ENCODE results near the gene SYNPR. TPM values are rescaled to one million over a fixed set of nuclear protein-coding genes. Genes with fewer than 3 reads are reported as not detected.

SYNPR gene
- polyA plus RNA-seq, 1 donor from 2014 or later: 2.0 TPM

DNA sequence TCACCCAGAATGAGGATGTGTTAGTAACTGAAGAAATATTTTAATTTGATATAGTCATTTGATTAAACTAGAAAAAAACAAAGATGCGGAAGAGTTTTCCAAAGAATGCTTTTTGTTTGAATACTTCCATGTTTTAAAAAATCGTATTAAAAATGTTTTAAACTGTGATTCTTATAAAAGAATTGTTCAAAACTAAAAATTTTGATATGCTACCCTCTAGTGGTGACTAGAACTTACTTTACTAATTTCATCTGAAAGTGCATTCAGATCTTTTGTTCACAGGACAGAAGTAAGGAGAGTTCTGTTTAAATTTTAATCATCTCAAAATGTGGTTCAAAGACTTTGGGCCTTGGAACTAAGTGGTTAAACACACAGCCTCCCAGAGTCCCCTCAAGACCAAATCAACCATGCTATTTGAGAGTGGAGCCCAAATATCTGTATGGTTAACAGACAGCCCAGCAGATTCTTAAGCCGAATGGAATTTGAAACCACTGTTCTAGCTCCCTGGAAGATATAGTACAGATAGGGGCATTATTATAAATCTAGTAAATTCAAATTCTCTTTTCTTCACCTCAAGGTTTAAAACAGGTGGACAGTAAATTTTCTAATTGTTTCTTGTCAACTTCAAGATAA lies 45.2 kb upstream of the SYNPR start:
- no peak overlapping the region for H3K4me2 ChIP-seq (ENCODE audit: low read length)
- H3K9me3 ChIP-seq (ENCODE audit: low read length): no peaks in the 10 kb centered on the region
- no peak overlapping the region for H3K4me3 ChIP-seq (ENCODE audit: low read length)
- H3K27me3 ChIP-seq (ENCODE audit: insufficient read depth, low read depth, low read length): no peaks in the 10 kb centered on the region
- no peaks in the 10 kb centered on the region for H3K79me2 ChIP-seq (replicated peaks; ENCODE audit: insufficient read depth, low read length)
- no peaks in the 10 kb centered on the region for H4K20me1 ChIP-seq (ENCODE audit: insufficient read depth)
- H3K27ac ChIP-seq (ENCODE audit: low read length): no peak overlapping the region
- no peaks in the 10 kb centered on the region for H3K9me2 ChIP-seq (ENCODE audit: insufficient read depth, low read length)
- TF ChIP-seq, protein P1, sequence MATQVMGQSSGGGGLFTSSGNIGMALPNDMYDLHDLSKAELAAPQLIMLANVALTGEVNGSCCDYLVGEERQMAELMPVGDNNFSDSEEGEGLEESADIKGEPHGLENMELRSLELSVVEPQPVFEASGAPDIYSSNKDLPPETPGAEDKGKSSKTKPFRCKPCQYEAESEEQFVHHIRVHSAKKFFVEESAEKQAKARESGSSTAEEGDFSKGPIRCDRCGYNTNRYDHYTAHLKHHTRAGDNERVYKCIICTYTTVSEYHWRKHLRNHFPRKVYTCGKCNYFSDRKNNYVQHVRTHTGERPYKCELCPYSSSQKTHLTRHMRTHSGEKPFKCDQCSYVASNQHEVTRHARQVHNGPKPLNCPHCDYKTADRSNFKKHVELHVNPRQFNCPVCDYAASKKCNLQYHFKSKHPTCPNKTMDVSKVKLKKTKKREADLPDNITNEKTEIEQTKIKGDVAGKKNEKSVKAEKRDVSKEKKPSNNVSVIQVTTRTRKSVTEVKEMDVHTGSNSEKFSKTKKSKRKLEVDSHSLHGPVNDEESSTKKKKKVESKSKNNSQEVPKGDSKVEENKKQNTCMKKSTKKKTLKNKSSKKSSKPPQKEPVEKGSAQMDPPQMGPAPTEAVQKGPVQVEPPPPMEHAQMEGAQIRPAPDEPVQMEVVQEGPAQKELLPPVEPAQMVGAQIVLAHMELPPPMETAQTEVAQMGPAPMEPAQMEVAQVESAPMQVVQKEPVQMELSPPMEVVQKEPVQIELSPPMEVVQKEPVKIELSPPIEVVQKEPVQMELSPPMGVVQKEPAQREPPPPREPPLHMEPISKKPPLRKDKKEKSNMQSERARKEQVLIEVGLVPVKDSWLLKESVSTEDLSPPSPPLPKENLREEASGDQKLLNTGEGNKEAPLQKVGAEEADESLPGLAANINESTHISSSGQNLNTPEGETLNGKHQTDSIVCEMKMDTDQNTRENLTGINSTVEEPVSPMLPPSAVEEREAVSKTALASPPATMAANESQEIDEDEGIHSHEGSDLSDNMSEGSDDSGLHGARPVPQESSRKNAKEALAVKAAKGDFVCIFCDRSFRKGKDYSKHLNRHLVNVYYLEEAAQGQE (IDR thresholded peaks at IDR 0.05; ENCODE audit: borderline replicate concordance): no peak
- peak; percentile 66 for TF ChIP-seq SMC3 (conservative IDR thresholded peaks at IDR 0.05; ENCODE audit: poor library complexity)
- TF ChIP-seq, protein P2, sequence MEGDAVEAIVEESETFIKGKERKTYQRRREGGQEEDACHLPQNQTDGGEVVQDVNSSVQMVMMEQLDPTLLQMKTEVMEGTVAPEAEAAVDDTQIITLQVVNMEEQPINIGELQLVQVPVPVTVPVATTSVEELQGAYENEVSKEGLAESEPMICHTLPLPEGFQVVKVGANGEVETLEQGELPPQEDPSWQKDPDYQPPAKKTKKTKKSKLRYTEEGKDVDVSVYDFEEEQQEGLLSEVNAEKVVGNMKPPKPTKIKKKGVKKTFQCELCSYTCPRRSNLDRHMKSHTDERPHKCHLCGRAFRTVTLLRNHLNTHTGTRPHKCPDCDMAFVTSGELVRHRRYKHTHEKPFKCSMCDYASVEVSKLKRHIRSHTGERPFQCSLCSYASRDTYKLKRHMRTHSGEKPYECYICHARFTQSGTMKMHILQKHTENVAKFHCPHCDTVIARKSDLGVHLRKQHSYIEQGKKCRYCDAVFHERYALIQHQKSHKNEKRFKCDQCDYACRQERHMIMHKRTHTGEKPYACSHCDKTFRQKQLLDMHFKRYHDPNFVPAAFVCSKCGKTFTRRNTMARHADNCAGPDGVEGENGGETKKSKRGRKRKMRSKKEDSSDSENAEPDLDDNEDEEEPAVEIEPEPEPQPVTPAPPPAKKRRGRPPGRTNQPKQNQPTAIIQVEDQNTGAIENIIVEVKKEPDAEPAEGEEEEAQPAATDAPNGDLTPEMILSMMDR (IDR thresholded peaks at IDR 0.05; ENCODE audit: poor library complexity, severe bottlenecking): peak; percentile 61
- TF ChIP-seq RAD21 (conservative IDR thresholded peaks at IDR 0.05): peak; percentile 59
- H3K36me3 ChIP-seq (ENCODE audit: insufficient read depth, low read length): no peaks in the 10 kb centered on the region
- no peak overlapping the region for H2AFZ ChIP-seq (ENCODE audit: low read depth, low read length)
- no peak overlapping the region for H3K9ac ChIP-seq (ENCODE audit: low read length)
- no peaks in the 10 kb centered on the region for H3F3A ChIP-seq (ENCODE audit: insufficient read depth, low read length, poor library complexity, severe bottlenecking)

DNA sequence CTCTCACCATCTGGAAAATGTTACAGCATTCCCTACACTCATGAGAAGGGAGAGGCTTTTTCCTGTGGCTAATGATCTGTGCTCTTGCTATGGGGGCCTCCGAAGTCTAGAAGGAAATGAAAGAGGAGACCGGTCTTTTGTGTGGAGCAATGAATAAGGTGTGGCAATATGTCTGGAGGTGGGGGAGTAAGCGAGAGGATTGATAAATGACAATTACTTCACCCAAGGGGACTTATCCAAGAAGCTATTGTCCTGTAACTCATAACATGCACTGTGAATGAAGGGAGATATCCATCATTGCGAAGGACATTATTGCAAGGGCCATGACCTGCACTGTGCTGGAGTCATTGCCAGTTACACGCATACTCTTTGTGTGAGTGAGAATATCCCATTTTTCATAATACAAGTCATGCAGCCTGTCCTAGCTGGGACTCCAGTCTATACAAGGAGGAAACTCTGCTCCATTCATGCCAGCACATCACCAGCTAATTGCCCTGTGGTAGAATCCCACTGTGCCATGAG lies 37.7 kb upstream of the SYNPR start:
- no peaks in the 10 kb centered on the region for H4K20me1 ChIP-seq (ENCODE audit: insufficient read depth)
- no peaks in the 10 kb centered on the region for H3F3A ChIP-seq (ENCODE audit: insufficient read depth, low read length, poor library complexity, severe bottlenecking)
- no peak overlapping the region for H3K4me2 ChIP-seq (ENCODE audit: low read length)

More for the DNA sequence above, 37.7 kb upstream of the SYNPR start:
- no peaks in the 10 kb centered on the region for H3K36me3 ChIP-seq (ENCODE audit: insufficient read depth, low read length)
- no peak overlapping the region for H3K9ac ChIP-seq (ENCODE audit: low read length)
- H3K9me2 ChIP-seq (ENCODE audit: insufficient read depth, low read length): no peaks in the 10 kb centered on the region
- no peak overlapping the region for H3K27ac ChIP-seq (ENCODE audit: low read length)
- no peaks in the 10 kb centered on the region for H3K79me2 ChIP-seq (replicated peaks; ENCODE audit: insufficient read depth, low read length)
- H3K27me3 ChIP-seq (ENCODE audit: insufficient read depth, low read depth, low read length): no peaks in the 10 kb centered on the region
- TF ChIP-seq, protein P1 (IDR thresholded peaks at IDR 0.05; ENCODE audit: borderline replicate concordance): no peak
- TF ChIP-seq MXI1 (conservative IDR thresholded peaks at IDR 0.05; ENCODE audit: poor library complexity, severe bottlenecking) (no peak), TAF1 (IDR thresholded peaks at IDR 0.05; ENCODE audit: low read depth) (no peak), POLR2AphosphoS5 (IDR thresholded peaks at IDR 0.05) (no peak), EP300 (conservative IDR thresholded peaks at IDR 0.05; ENCODE audit: poor library complexity, severe bottlenecking) (no peak), EZH2 (IDR thresholded peaks at IDR 0.05; ENCODE audit: borderline replicate concordance, insufficient read depth, low read length, poor library complexity, severe bottlenecking) (no peak), RAD21 (conservative IDR thresholded peaks at IDR 0.05) (no peak), SMC3 (conservative IDR thresholded peaks at IDR 0.05; ENCODE audit: poor library complexity) (no peak)
- TF ChIP-seq, protein P2 (IDR thresholded peaks at IDR 0.05; ENCODE audit: poor library complexity, severe bottlenecking): no peak
- no peaks in the 10 kb centered on the region for H3K9me3 ChIP-seq (ENCODE audit: low read length)
- H2AFZ ChIP-seq (ENCODE audit: low read depth, low read length): no peak overlapping the region
- H3K4me3 ChIP-seq (ENCODE audit: low read length): no peak overlapping the region
